Activated CD4-positive, alpha-beta T cell treated with anti-CD3 and anti-CD28 coated beads, Interleukin-2, amount 50 U/mL, for 1 hour (primary cell): ENCODE measurements around the gene CREB5.

Experiments used
- DNase-seq: peaks from one replicate; pipeline ENCODE4 v3.0.0-alpha.2; 2020

The CREB5 gene

GRCh38 chr7:28435732-28436378 lies 23.5 kb downstream of the CREB5 start:
- no peak for DNase-seq

- DNase-seq = no peak
These were observed 27.8 kb downstream of the CREB5 start for GRCh38 chr7:28440055-28440601.

GRCh38 chr7:28442540-28443420 lies 30.5 kb downstream of the CREB5 start:
- no peak for DNase-seq

- no peak for DNase-seq
These were observed 33.8 kb downstream of the CREB5 start for GRCh38 chr7:28446131-28446530.

- no peak for DNase-seq
These were observed 34.8 kb downstream of the CREB5 start for GRCh38 chr7:28447071-28447470.

- DNase-seq = no peak
These were observed 36.4 kb downstream of the CREB5 start for GRCh38 chr7:28448708-28449107.

GRCh38 chr7:28452681-28453080 lies 40.4 kb downstream of the CREB5 start:
- no peak for DNase-seq

- DNase-seq = no peak
These were observed 43.2 kb downstream of the CREB5 start for GRCh38 chr7:28455486-28455885.

GRCh38 chr7:28456044-28456443 lies 43.7 kb downstream of the CREB5 start:
- DNase-seq = no peak

- DNase-seq = no peak
These were observed 46.4 kb downstream of the CREB5 start for GRCh38 chr7:28458732-28459131.

GRCh38 chr7:28459306-28459705 lies 47.0 kb downstream of the CREB5 start:
- no peak for DNase-seq

- DNase-seq = no peak
These were observed 53.4 kb downstream of the CREB5 start for GRCh38 chr7:28465697-28466096.

GRCh38 chr7:28466341-28466740 lies 54.0 kb downstream of the CREB5 start:
- no peak for DNase-seq

GRCh38 chr7:28466885-28467284 lies 54.6 kb downstream of the CREB5 start:
- DNase-seq = no peak

- no peak for DNase-seq
These were observed 57.2 kb downstream of the CREB5 start for GRCh38 chr7:28469562-28469961.

- no peak for DNase-seq
These were observed 58.0 kb downstream of the CREB5 start for GRCh38 chr7:28470344-28470743.

- no peak for DNase-seq
These were observed 60.0 kb downstream of the CREB5 start for GRCh38 chr7:28472332-28472731.

GRCh38 chr7:28473571-28474281 lies 61.4 kb downstream of the CREB5 start:
- no peak for DNase-seq

GRCh38 chr7:28474282-28474638 lies 61.9 kb downstream of the CREB5 start:
- no peak for DNase-seq

GRCh38 chr7:28474640-28475039 lies 62.3 kb downstream of the CREB5 start:
- no peak for DNase-seq

GRCh38 chr7:28477041-28477442 lies 64.7 kb downstream of the CREB5 start:
- DNase-seq = no peak

- no peak for DNase-seq
These were observed 66.3 kb downstream of the CREB5 start for GRCh38 chr7:28478656-28479055.

- DNase-seq = no peak
These were observed 67.2 kb downstream of the CREB5 start for GRCh38 chr7:28479507-28479947.
